ENCODE data around the gene ATP8A1.

DNA sequence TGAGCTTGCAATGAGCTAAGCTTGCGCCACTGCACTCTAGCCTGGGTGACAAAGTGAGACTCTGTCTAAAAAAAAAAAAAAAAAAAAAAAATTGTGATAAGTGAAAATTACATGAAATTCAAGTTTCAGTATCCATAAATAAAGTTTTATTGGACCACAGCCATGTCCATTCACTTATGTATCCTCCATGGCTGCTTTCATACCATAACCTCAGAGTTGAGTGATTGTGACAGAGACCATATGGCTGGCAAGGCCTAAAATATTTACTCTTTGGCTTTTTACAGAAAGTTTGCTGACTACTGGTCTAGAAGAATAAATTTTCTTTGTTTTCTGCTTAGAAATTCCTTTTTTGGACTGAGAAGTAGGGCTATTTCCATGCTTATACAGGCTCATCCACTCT is 271.4 kb downstream of the ATP8A1 start:
- TF ChIP-seq KDM5A (IDR thresholded peaks at IDR 0.05; ENCODE audit: low read length) (no peak), CEBPB (IDR thresholded peaks at IDR 0.05; ENCODE audit: low read depth, low read length) (no peak)
